Measurements from ENCODE around the gene DOCK1. TPM values are rescaled to one million over a fixed set of nuclear protein-coding genes. Genes with fewer than 3 reads are reported as not detected.

DOCK1 gene
- total RNA-seq, 4 donors from 2014 or later = 4.3 to 6.0 (median 4.8) TPM

- in situ Hi-C loops (cut with MboI; ENCODE audit: low sequenced_read_pairs in 4 of 4) = no loop called here
Observed at GRCh38 chr10:127265288-127265687, 360.1 kb downstream of the DOCK1 start.

DNA sequence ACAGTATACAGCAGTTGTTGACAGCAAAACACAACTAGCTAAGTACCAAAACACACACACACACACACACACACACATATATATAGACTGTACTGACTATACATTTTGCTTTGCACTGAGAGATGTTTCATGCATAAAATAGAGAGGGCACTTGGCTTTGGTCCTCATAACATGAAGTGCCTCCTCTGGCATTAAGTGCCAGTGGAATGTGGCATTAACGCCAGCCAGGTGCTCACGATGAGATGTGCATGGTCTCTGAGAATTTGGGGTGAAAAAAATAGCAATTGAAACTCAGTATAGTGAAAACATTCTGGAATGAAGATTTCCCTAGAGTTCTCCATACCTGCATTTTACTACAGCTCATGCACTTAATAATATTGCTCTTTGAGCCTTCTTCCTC, 361.2 kb downstream of the DOCK1 start:
- ATAC-seq = no peak
- in situ Hi-C loops (cut with MboI; ENCODE audit: low sequenced_read_pairs in 4 of 4) (no loop called here), intact Hi-C loops (cut with DNase I; ENCODE audit: low total_unique reads) (no loop called here)
- TF ChIP-seq POLR2A (IDR thresholded peaks at IDR 0.05) = no peak
- no peak for TF ChIP-seq CTCF (IDR thresholded peaks at IDR 0.05 in 4 of 5, conservative IDR thresholded peaks at IDR 0.05 in 1 of 5)
- Histone ChIP-seq H3K9me3 (no peaks in the 10 kb centered on the region), H3K27ac (no peak overlapping the region), H3K4me1 (no peaks in the 10 kb centered on the region), H3K4me3 (no peak overlapping the region), H3K36me3 (no peaks in the 10 kb centered on the region), H3K27me3 (no peaks in the 10 kb centered on the region)
- DNase-seq = no peak

More at GRCh38 chr10:127265288-127265687, 360.1 kb downstream of the DOCK1 start:
- ATAC-seq (no peak), DNase-seq (no peak)
- TF ChIP-seq POLR2A (IDR thresholded peaks at IDR 0.05) = no peak
- no peak for TF ChIP-seq CTCF (IDR thresholded peaks at IDR 0.05 in 4 of 5, conservative IDR thresholded peaks at IDR 0.05 in 1 of 5)
- H3K4me1 ChIP-seq = no peaks in the 10 kb centered on the region
- intact Hi-C loops (cut with DNase I; ENCODE audit: low total_unique reads) = no loop called here
- H3K9me3 ChIP-seq = no peaks in the 10 kb centered on the region
- no peaks in the 10 kb centered on the region for H3K36me3 ChIP-seq
- no peak overlapping the region for H3K4me3 ChIP-seq
- H3K27me3 ChIP-seq = no peaks in the 10 kb centered on the region
- H3K27ac ChIP-seq = no peak overlapping the region

DNA sequence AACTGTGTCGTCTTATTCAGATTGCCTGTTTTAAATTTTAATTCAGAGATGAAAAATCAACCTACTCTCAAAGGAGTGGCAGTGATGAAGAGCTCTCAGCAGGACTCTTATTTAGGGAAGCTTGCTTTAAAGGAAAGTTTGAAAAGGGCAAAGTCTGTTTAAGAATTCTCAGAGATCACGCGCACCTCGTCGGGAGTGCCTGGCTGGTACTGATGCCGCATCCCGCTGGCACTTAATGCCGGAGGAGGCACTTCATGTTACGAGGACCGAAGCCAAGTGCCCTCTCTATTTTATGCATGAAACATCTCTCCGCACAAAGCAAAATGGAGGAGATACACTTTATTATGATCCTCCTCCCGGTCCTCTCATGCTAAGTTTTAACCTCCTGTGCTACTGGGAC, 362.2 kb downstream of the DOCK1 start:
- in situ Hi-C loops (cut with MboI; ENCODE audit: low sequenced_read_pairs in 4 of 4) = no loop called here
- DNase-seq (no peak), ATAC-seq (no peak)
- Histone ChIP-seq H3K36me3 (no peaks in the 10 kb centered on the region), H3K27ac (no peak overlapping the region), H3K27me3 (no peaks in the 10 kb centered on the region), H3K4me1 (no peaks in the 10 kb centered on the region), H3K9me3 (no peaks in the 10 kb centered on the region), H3K4me3 (no peak overlapping the region)
- intact Hi-C loops (cut with DNase I; ENCODE audit: low total_unique reads) = no loop called here
- TF ChIP-seq POLR2A (IDR thresholded peaks at IDR 0.05) (no peak), CTCF (IDR thresholded peaks at IDR 0.05 in 4 of 5, conservative IDR thresholded peaks at IDR 0.05 in 1 of 5) (no peak)

DNA sequence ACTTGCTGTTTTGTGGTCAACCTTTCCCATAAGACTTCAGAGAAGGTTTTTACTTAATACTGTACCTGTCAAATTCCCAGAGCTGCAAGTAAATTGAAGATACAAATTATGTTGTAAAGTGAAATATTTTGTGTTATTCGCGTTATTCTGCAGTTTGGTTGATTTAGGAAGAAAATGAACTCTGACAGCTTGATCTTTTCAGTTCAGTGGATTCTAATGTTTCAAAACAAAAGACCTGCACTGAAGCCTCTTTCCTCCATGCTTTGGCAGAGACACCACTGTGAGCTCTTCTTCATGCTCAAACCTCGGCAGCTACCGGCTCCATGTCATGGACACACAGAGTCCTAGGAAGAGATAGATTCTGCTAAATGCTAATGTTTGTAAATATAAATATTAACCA, 366.8 kb downstream of the DOCK1 start:
- H3K27me3 ChIP-seq = no peaks in the 10 kb centered on the region
- no peak overlapping the region for H3K4me3 ChIP-seq
- H3K27ac ChIP-seq = no peak overlapping the region
- ATAC-seq (no peak), DNase-seq (no peak)
- TF ChIP-seq POLR2A (IDR thresholded peaks at IDR 0.05) (no peak), CTCF (IDR thresholded peaks at IDR 0.05 in 4 of 5, conservative IDR thresholded peaks at IDR 0.05 in 1 of 5) (no peak)
- H3K36me3 ChIP-seq = no peaks in the 10 kb centered on the region
- no peaks in the 10 kb centered on the region for H3K9me3 ChIP-seq
- in situ Hi-C loops (cut with MboI; ENCODE audit: low sequenced_read_pairs in 4 of 4) (no loop called here), intact Hi-C loops (cut with DNase I; ENCODE audit: low total_unique reads) (no loop called here)
- no peaks in the 10 kb centered on the region for H3K4me1 ChIP-seq

DNA sequence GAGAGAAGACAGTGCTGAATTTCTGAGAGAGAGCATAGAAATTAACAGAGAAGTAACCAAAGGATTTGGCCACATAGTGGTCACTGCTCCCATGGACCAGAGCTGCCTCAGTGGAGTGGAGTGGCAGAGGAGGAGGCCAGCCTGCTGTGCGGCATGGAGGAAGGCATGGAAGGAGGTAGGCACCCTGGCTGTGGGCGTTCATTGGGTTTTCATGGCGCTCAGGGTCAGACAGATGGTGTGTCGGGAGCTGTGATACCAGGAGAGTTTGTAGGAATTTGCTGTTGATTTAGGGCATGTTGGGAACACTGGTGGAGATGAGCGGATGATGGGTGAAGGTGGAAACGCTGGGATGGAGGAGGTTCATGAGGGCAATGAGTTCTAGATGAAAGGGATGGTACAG, 370.0 kb downstream of the DOCK1 start:
- H3K36me3 ChIP-seq = no peaks in the 10 kb centered on the region
- no peak for TF ChIP-seq POLR2A (IDR thresholded peaks at IDR 0.05)
- TF ChIP-seq CTCF (IDR thresholded peaks at IDR 0.05 in 4 of 5, conservative IDR thresholded peaks at IDR 0.05 in 1 of 5) = no peak
- no peak overlapping the region for H3K4me3 ChIP-seq
- no peak for ATAC-seq
- intact Hi-C loops (cut with DNase I; ENCODE audit: low total_unique reads) = no loop called here
- DNase-seq = no peak
- H3K9me3 ChIP-seq = no peaks in the 10 kb centered on the region
- in situ Hi-C loops (cut with MboI; ENCODE audit: low sequenced_read_pairs in 4 of 4) = no loop called here
- no peaks in the 10 kb centered on the region for H3K4me1 ChIP-seq
- H3K27me3 ChIP-seq = no peaks in the 10 kb centered on the region
- no peak overlapping the region for H3K27ac ChIP-seq

Measured in gastrocnemius medialis (tissue), 4 donors.